ENCODE measurements around the gene ZNF215.

DNA sequence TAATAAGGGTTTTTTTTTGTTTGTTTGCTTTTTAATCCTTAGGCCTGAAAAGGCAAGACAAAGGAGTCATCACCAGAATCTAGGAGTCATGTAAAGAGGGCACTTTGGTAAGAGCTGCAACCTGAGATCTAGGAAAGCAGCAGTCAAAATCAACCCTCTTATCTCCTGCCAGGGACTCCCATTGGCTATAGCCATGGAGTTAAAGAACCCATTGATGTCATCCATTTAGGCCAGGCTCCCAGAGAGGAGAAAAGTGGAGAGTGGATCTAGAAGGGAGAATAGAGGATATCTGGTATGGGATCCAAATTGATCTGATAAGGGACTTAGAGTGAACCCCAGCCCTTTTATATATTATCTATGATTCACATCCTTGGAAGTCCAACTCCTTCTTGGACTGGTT, 35.9 kb downstream of the ZNF215 start:
- no peak for TF ChIP-seq ATF7 (IDR thresholded peaks at IDR 0.05)
- no peak for TF ChIP-seq ATF7 (CRISPR knock-in tag; IDR thresholded peaks at IDR 0.05)
- TF ChIP-seq FOXJ3 (CRISPR knock-in tag; IDR thresholded peaks at IDR 0.05; ENCODE audit: borderline replicate concordance), result no peak
- TF ChIP-seq, protein P1, sequence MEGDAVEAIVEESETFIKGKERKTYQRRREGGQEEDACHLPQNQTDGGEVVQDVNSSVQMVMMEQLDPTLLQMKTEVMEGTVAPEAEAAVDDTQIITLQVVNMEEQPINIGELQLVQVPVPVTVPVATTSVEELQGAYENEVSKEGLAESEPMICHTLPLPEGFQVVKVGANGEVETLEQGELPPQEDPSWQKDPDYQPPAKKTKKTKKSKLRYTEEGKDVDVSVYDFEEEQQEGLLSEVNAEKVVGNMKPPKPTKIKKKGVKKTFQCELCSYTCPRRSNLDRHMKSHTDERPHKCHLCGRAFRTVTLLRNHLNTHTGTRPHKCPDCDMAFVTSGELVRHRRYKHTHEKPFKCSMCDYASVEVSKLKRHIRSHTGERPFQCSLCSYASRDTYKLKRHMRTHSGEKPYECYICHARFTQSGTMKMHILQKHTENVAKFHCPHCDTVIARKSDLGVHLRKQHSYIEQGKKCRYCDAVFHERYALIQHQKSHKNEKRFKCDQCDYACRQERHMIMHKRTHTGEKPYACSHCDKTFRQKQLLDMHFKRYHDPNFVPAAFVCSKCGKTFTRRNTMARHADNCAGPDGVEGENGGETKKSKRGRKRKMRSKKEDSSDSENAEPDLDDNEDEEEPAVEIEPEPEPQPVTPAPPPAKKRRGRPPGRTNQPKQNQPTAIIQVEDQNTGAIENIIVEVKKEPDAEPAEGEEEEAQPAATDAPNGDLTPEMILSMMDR (CRISPR knock-in tag; IDR thresholded peaks at IDR 0.05), result no peak
- TF ChIP-seq EZH2 (conservative IDR thresholded peaks at IDR 0.05; ENCODE audit: low read depth, low read length), result no peak
- TF ChIP-seq, protein P2, sequence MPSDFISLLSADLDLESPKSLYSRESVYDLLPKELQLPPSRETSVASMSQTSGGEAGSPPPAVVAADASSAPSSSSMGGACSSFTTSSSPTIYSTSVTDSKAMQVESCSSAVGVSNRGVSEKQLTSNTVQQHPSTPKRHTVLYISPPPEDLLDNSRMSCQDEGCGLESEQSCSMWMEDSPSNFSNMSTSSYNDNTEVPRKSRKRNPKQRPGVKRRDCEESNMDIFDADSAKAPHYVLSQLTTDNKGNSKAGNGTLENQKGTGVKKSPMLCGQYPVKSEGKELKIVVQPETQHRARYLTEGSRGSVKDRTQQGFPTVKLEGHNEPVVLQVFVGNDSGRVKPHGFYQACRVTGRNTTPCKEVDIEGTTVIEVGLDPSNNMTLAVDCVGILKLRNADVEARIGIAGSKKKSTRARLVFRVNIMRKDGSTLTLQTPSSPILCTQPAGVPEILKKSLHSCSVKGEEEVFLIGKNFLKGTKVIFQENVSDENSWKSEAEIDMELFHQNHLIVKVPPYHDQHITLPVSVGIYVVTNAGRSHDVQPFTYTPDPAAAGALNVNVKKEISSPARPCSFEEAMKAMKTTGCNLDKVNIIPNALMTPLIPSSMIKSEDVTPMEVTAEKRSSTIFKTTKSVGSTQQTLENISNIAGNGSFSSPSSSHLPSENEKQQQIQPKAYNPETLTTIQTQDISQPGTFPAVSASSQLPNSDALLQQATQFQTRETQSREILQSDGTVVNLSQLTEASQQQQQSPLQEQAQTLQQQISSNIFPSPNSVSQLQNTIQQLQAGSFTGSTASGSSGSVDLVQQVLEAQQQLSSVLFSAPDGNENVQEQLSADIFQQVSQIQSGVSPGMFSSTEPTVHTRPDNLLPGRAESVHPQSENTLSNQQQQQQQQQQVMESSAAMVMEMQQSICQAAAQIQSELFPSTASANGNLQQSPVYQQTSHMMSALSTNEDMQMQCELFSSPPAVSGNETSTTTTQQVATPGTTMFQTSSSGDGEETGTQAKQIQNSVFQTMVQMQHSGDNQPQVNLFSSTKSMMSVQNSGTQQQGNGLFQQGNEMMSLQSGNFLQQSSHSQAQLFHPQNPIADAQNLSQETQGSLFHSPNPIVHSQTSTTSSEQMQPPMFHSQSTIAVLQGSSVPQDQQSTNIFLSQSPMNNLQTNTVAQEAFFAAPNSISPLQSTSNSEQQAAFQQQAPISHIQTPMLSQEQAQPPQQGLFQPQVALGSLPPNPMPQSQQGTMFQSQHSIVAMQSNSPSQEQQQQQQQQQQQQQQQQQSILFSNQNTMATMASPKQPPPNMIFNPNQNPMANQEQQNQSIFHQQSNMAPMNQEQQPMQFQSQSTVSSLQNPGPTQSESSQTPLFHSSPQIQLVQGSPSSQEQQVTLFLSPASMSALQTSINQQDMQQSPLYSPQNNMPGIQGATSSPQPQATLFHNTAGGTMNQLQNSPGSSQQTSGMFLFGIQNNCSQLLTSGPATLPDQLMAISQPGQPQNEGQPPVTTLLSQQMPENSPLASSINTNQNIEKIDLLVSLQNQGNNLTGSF (CRISPR knock-in tag; IDR thresholded peaks at IDR 0.05), result no peak
- TF ChIP-seq, protein P3, sequence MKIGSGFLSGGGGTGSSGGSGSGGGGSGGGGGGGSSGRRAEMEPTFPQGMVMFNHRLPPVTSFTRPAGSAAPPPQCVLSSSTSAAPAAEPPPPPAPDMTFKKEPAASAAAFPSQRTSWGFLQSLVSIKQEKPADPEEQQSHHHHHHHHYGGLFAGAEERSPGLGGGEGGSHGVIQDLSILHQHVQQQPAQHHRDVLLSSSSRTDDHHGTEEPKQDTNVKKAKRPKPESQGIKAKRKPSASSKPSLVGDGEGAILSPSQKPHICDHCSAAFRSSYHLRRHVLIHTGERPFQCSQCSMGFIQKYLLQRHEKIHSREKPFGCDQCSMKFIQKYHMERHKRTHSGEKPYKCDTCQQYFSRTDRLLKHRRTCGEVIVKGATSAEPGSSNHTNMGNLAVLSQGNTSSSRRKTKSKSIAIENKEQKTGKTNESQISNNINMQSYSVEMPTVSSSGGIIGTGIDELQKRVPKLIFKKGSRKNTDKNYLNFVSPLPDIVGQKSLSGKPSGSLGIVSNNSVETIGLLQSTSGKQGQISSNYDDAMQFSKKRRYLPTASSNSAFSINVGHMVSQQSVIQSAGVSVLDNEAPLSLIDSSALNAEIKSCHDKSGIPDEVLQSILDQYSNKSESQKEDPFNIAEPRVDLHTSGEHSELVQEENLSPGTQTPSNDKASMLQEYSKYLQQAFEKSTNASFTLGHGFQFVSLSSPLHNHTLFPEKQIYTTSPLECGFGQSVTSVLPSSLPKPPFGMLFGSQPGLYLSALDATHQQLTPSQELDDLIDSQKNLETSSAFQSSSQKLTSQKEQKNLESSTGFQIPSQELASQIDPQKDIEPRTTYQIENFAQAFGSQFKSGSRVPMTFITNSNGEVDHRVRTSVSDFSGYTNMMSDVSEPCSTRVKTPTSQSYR (CRISPR knock-in tag; IDR thresholded peaks at IDR 0.05; ENCODE audit: borderline replicate concordance), result no peak
- no peak for TF ChIP-seq TBL1XR1 (IDR thresholded peaks at IDR 0.05; ENCODE audit: borderline replicate concordance, low read length, partially characterized antibody)
- no peak for TF ChIP-seq ZNF850 (CRISPR knock-in tag; conservative IDR thresholded peaks at IDR 0.05)
- no peak for TF ChIP-seq TARDBP (CRISPR knock-in tag; IDR thresholded peaks at IDR 0.05)
- no peak for TF ChIP-seq FOXA1 (IDR thresholded peaks at IDR 0.05)
- TF ChIP-seq FOXA1 (CRISPR knock-in tag; IDR thresholded peaks at IDR 0.05), result no peak
- no peak for TF ChIP-seq ZNF550 (CRISPR knock-in tag; IDR thresholded peaks at IDR 0.05; ENCODE audit: borderline replicate concordance)
- TF ChIP-seq ZBTB1 (CRISPR knock-in tag; IDR thresholded peaks at IDR 0.05; ENCODE audit: borderline replicate concordance), result no peak
- TF ChIP-seq, protein P4, sequence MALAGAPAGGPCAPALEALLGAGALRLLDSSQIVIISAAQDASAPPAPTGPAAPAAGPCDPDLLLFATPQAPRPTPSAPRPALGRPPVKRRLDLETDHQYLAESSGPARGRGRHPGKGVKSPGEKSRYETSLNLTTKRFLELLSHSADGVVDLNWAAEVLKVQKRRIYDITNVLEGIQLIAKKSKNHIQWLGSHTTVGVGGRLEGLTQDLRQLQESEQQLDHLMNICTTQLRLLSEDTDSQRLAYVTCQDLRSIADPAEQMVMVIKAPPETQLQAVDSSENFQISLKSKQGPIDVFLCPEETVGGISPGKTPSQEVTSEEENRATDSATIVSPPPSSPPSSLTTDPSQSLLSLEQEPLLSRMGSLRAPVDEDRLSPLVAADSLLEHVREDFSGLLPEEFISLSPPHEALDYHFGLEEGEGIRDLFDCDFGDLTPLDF (CRISPR knock-in tag; IDR thresholded peaks at IDR 0.05), result no peak
- TF ChIP-seq, protein P5, sequence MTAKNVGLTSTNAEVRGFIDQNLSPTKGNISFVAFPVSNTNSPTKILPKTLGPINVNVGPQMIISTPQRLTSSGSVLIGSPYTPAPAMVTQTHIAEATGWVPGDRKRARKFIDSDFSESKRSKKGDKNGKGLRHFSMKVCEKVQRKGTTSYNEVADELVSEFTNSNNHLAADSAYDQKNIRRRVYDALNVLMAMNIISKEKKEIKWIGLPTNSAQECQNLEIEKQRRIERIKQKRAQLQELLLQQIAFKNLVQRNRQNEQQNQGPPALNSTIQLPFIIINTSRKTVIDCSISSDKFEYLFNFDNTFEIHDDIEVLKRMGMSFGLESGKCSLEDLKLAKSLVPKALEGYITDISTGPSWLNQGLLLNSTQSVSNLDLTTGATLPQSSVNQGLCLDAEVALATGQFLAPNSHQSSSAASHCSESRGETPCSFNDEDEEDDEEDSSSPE (CRISPR knock-in tag; IDR thresholded peaks at IDR 0.05), result no peak

Data from HepG2 (cell line).